ENCODE results near the gene FOXP1.

DNA sequence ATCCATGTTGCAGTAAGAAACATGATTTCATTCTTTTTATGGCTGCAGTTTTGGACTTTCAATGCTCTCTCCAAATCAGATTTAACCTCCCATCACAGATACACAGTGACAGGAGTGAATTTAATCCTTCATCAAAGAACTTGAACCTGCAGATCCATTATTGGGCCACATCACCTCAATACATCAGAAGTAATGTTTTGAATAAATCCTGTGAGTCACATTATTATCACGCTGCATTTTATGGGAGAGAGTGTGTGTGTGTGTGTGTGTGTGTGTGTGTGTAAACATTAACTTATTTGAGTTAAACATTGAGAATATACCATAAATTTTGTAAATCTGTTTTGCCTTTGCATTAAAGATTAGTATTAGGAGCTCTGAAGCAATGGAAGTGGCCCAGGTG is 316.7 kb downstream of the FOXP1 start:
- TF ChIP-seq CTCF (IDR thresholded peaks at IDR 0.05; ENCODE audit: low read depth, low read length, poor library complexity, severe bottlenecking) (no peak), EZH2phosphoT487 (IDR thresholded peaks at IDR 0.05; ENCODE audit: borderline replicate concordance, low read length) (no peak)
